IPS-NIHi11 (cell line): ENCODE results near the gene NAV3.
"Not testable (repeated sequence)": the region's sequence is repeated elsewhere in the genome, so short reads cannot be mapped to it uniquely, and the experiment has no call there.

Source experiments
- DNase-seq: peaks from one replicate; pipeline ENCODE4 v3.0.0; 2012; ENCODE audit warnings: mixed read lengths, low spot score

NAV3 gene

GRCh38 chr12:78055545-78055944, 224.9 kb downstream of the NAV3 start:
- no peak for DNase-seq

GRCh38 chr12:78057075-78057474, 226.4 kb downstream of the NAV3 start:
- DNase-seq: no peak

GRCh38 chr12:78060186-78060585, 229.5 kb downstream of the NAV3 start:
- no peak for DNase-seq

- DNase-seq: no peak
Measured at GRCh38 chr12:78062786-78063185, 232.1 kb downstream of the NAV3 start.

- DNase-seq: no peak
Measured at GRCh38 chr12:78081590-78082314, 251.1 kb downstream of the NAV3 start.

GRCh38 chr12:78085542-78086182, 255.0 kb downstream of the NAV3 start:
- DNase-seq: no peak

GRCh38 chr12:78086553-78087362, 256.1 kb downstream of the NAV3 start:
- no peak for DNase-seq

GRCh38 chr12:78087363-78087675, 256.6 kb downstream of the NAV3 start:
- DNase-seq: no peak

- DNase-seq: no peak
Measured at GRCh38 chr12:78088391-78088832, 257.7 kb downstream of the NAV3 start.

- no peak for DNase-seq
Measured at GRCh38 chr12:78090266-78090665, 259.6 kb downstream of the NAV3 start.

GRCh38 chr12:78095623-78096022, 264.9 kb downstream of the NAV3 start:
- no peak for DNase-seq

- DNase-seq: no peak
Measured at GRCh38 chr12:78096909-78097597, 266.4 kb downstream of the NAV3 start.

- DNase-seq: no peak
Measured at GRCh38 chr12:78099806-78100205, 269.1 kb downstream of the NAV3 start.

- DNase-seq: no peak
Measured at GRCh38 chr12:78101113-78101876, 270.6 kb downstream of the NAV3 start.

GRCh38 chr12:78101946-78102635, 271.4 kb downstream of the NAV3 start:
- no peak for DNase-seq

GRCh38 chr12:78102801-78103200, 272.1 kb downstream of the NAV3 start:
- DNase-seq: not testable (repeated sequence)

- DNase-seq: no peak
Measured at GRCh38 chr12:78115889-78116288, 285.2 kb downstream of the NAV3 start.

- peak; percentile 32 for DNase-seq
Measured at GRCh38 chr12:78118036-78118435, 287.3 kb downstream of the NAV3 start.

GRCh38 chr12:78118486-78118885, 287.8 kb downstream of the NAV3 start:
- no peak for DNase-seq

GRCh38 chr12:78119351-78119918, 288.7 kb downstream of the NAV3 start:
- no peak for DNase-seq

- DNase-seq: no peak
Measured at GRCh38 chr12:78120306-78120705, 289.6 kb downstream of the NAV3 start.
